ENCODE data around the gene KIF7.
A peak's percentile ranks its signal among the peaks of the same experiment; 100 is the strongest.

Gene KIF7

GRCh38 chr15:89664441-89665350 is 9.4 kb upstream of the KIF7 start:
- Histone ChIP-seq H3K9me3 (ENCODE audit: severe bottlenecking) (no peaks in the 10 kb centered on the region), H3K36me3 (no peaks in the 10 kb centered on the region), H3K27me3 (ENCODE audit: insufficient read depth, low read depth, severe bottlenecking) (peaks cover 3% of the 10 kb centered on the region), H3K4me3 (ENCODE audit: low read depth, low read length) (peak overlapping the region; percentile 42), H3K27ac (no peak overlapping the region)
- no peak for DNase-seq
- no peak for TF ChIP-seq CTCF (IDR thresholded peaks at IDR 0.05; ENCODE audit: low read depth, low read length)

- Histone ChIP-seq H3K9me3 (ENCODE audit: severe bottlenecking) (no peaks in the 10 kb centered on the region), H3K36me3 (no peaks in the 10 kb centered on the region), H3K27me3 (ENCODE audit: insufficient read depth, low read depth, severe bottlenecking) (peaks cover 3% of the 10 kb centered on the region), H3K4me3 (ENCODE audit: low read depth, low read length) (no peak overlapping the region), H3K27ac (no peak overlapping the region)
- no peak for DNase-seq
- no peak for TF ChIP-seq CTCF (IDR thresholded peaks at IDR 0.05; ENCODE audit: low read depth, low read length)
These were observed 7.8 kb upstream of the KIF7 start for GRCh38 chr15:89662893-89663626.

- H3K27ac ChIP-seq: no peak overlapping the region
- peaks cover 3% of the 10 kb centered on the region for H3K27me3 ChIP-seq (ENCODE audit: insufficient read depth, low read depth, severe bottlenecking)
- TF ChIP-seq CTCF (IDR thresholded peaks at IDR 0.05; ENCODE audit: low read depth, low read length): no peak
These were observed 5.3 kb upstream of the KIF7 start for GRCh38 chr15:89660556-89660955.

GRCh38 chr15:89659295-89659694 is 4.0 kb upstream of the KIF7 start:
- TF ChIP-seq CTCF (IDR thresholded peaks at IDR 0.05; ENCODE audit: low read depth, low read length): no peak
- Histone ChIP-seq H3K27ac (no peak overlapping the region), H3K27me3 (ENCODE audit: insufficient read depth, low read depth, severe bottlenecking) (no peaks in the 10 kb centered on the region), H3K9me3 (ENCODE audit: severe bottlenecking) (no peaks in the 10 kb centered on the region), H3K4me3 (ENCODE audit: low read depth, low read length) (no peak overlapping the region), H3K36me3 (no peaks in the 10 kb centered on the region)
- DNase-seq: no peak

More at GRCh38 chr15:89660556-89660955, 5.3 kb upstream of the KIF7 start:
- no peak for DNase-seq
- Histone ChIP-seq H3K4me3 (ENCODE audit: low read depth, low read length) (no peak overlapping the region), H3K36me3 (no peaks in the 10 kb centered on the region), H3K9me3 (ENCODE audit: severe bottlenecking) (no peaks in the 10 kb centered on the region)

- H3K9me3 ChIP-seq (ENCODE audit: severe bottlenecking): no peaks in the 10 kb centered on the region
- no peak for TF ChIP-seq CTCF (IDR thresholded peaks at IDR 0.05; ENCODE audit: low read depth, low read length)
- no peaks in the 10 kb centered on the region for H3K27me3 ChIP-seq (ENCODE audit: insufficient read depth, low read depth, severe bottlenecking)
- H3K4me3 ChIP-seq (ENCODE audit: low read depth, low read length): no peak overlapping the region
- no peak for DNase-seq
- no peak overlapping the region for H3K27ac ChIP-seq
- no peaks in the 10 kb centered on the region for H3K36me3 ChIP-seq
These were observed 2.5 kb upstream of the KIF7 start for GRCh38 chr15:89657686-89658200.
